Activated CD8-positive, alpha-beta T cell treated with anti-CD3 and anti-CD28 coated beads for 36 hours (primary cell): Measurements from ENCODE around the gene SLC40A1. TPM values are rescaled to one million over a fixed set of nuclear protein-coding genes. Genes with fewer than 3 reads are reported as not detected.

Source experiments
- ATAC-seq: fragments of 200-7000 bp; cut with Tn5 transposase; one replicate; pipeline ENCODE4 v1.10.0; 2021; ENCODE audit warnings: mild to moderate bottlenecking, moderate library complexity
- CTCF ChIA-PET: fragments of 350-600 bp; sonication (Branson Sonifier 250); formaldehyde crosslinking; loops from one replicate; lab custom pipeline; 2021; ENCODE audit warnings: antibody characterized with exemption; lab: Charles Lee
- POLR2A ChIA-PET: fragments of 350-600 bp; sonication (Branson Sonifier 250); formaldehyde crosslinking; loops from one replicate; lab custom pipeline; 2021; ENCODE audit warnings: antibody characterized with exemption; lab: Charles Lee
- DNase-seq: peaks from one replicate; pipeline ENCODE4 v3.0.0-alpha.2; 2020
- H3K27ac Mint-ChIP-seq: one replicate; pipeline ENCODE4 v1.8.0; 2021; ENCODE audit warnings: mild to moderate bottlenecking, mixed read lengths
- H3K27me3 Mint-ChIP-seq: one replicate; pipeline ENCODE4 v1.8.0; 2021; ENCODE audit warnings: mixed read lengths
- H3K36me3 Mint-ChIP-seq: one replicate; pipeline ENCODE4 v1.8.0; 2021; ENCODE audit warnings: low read depth, mixed read lengths
- H3K4me1 Mint-ChIP-seq: one replicate; pipeline ENCODE4 v1.8.0; 2021; ENCODE audit warnings: low read depth, mixed read lengths
- H3K4me3 Mint-ChIP-seq: one replicate; pipeline ENCODE4 v1.8.0; 2021; ENCODE audit warnings: mild to moderate bottlenecking, moderate library complexity, mixed read lengths
- H3K9me3 Mint-ChIP-seq: one replicate; pipeline ENCODE4 v1.8.0; 2021; ENCODE audit warnings: mixed read lengths
- CTCF ChIP-seq: fragments of 200-600 bp; IDR thresholded peaks from one replicate; pipeline ENCODE4 v1.8.0; 2022; ENCODE audit warnings: antibody characterized with exemption, mild to moderate bottlenecking
- intact Hi-C: fragments of 100-400 bp; cut with micrococcal nuclease; formaldehyde crosslinking; loops from one replicate; pipeline ENCODE4 v1.10.0; 2022
- total RNA-seq, 2 experiments: library from RNA; stranded (reverse); gene quantifications; one replicate each; pipeline ENCODE4 v1.2.3, GENCODE V29; 2021

SLC40A1 gene
- total RNA-seq, 2 experiments from 2014 or later: 1.2 to 1.5 TPM

DNA sequence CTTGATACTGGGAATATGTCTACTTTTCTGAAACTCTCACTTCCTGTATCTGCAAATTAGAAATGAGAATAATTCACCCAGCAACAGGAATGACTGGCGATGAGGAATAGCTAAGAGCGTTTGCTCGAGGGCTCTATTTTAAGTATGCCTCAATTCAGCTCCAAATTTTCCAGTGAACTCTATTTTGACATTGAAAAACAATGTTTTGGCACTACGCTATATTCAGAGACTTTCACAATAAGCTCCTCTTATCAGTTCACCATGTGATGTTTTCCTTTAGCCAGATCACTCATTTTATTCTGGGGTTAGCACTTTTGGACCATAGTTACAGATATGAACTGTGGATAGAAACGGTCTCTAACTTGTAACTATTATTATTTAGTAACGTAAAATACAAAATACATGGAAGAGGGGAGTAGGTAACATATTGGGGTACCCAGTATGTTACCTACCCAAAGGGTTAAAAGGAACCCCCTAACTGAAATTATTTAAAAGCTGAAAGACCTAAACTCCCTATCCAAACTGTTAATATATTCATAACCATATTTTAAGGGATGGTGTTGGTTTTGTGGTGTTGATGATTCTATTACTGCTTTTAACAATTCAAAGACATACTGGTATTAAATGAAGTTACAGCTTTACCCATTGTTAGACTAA lies 28.1 kb downstream of the SLC40A1 start:
- H3K4me1 Mint-ChIP-seq: no peaks in the 10 kb centered on the region
- H3K36me3 Mint-ChIP-seq: no peaks in the 10 kb centered on the region
- TF ChIP-seq CTCF: no peak
- CTCF ChIA-PET: no interaction called here
- H3K9me3 Mint-ChIP-seq: no peaks in the 10 kb centered on the region
- no peaks in the 10 kb centered on the region for H3K27me3 Mint-ChIP-seq
- H3K4me3 Mint-ChIP-seq: no peak overlapping the region
- POLR2A ChIA-PET: interaction anchor here (0.5 kb wide), 1 partner anchor 52 kb away, joined by 3 read pairs; no protein-coding TSS in a partner anchor
- H3K27ac Mint-ChIP-seq: no peak overlapping the region
- DNase-seq (no peak), ATAC-seq (no peak)
- intact Hi-C loops: no loop called here

DNA sequence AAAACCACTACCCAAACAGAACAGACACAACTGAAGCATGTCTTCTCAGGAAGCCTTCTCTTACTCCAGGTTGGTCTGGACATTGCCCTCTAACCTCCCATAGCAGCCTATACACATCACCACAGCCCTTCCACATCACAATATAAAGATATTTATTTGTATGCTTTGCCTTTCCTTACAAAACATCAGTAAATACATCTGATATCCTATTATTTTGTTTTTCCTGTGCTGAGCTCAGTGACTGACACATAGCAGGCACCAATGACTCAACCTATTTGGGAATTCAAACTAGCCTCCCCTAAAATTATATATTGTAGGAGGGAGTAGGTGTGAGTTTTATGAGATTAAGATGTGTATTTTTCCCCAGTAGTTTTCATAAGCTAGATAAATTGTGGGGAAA lies 28.8 kb downstream of the SLC40A1 start:
- DNase-seq (no peak), ATAC-seq (no peak)
- H3K27me3 Mint-ChIP-seq: no peaks in the 10 kb centered on the region
- POLR2A ChIA-PET: interaction anchor here (0.5 kb wide), 1 partner anchor 53 kb away, joined by 3 read pairs; no protein-coding TSS in a partner anchor
- intact Hi-C loops: no loop called here
- no peak overlapping the region for H3K4me3 Mint-ChIP-seq
- no peaks in the 10 kb centered on the region for H3K36me3 Mint-ChIP-seq
- no peaks in the 10 kb centered on the region for H3K9me3 Mint-ChIP-seq
- CTCF ChIA-PET: no interaction called here
- H3K4me1 Mint-ChIP-seq: no peaks in the 10 kb centered on the region
- no peak for TF ChIP-seq CTCF
- H3K27ac Mint-ChIP-seq: no peak overlapping the region

- H3K4me1 Mint-ChIP-seq: no peaks in the 10 kb centered on the region
These were observed 31.1 kb downstream of the SLC40A1 start for GRCh38 chr2:189549449-189549832.

DNA sequence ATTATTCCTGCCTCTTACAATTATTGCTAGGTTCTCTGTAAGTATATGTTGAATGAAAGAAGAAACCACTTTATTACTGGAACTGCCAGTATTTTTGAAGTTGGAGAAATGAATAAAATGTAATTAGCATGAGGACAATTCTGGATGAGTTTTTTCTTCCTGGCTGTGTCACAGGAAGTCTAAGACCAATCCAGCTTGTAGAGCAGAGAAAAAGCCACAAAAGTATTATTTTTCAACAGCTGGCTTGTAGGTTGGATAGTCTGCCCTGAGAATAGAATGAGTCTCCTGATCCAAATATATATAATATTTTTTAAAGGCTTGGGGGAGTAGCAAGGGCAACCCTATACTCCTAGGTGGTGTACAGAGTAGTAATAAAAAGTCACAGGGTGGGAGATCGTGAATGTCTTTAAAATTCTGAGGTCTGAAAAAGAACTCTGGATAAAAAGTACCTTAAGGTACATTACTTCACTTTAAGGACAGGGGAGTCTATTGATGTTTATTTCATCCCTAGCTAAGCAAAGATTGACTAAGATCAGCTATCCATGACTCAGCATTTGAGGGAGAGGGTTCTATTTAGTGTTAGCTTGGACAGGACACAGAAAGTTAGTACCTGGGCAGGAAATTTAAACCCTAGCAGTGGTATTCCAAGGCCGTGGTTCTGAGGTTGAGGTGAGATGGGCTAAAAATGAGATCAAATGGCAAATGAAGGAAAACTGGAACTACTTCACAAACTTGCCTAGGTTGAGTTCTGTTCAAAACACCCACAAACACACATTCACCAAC lies 31.7 kb downstream of the SLC40A1 start:
- intact Hi-C loops: no loop called here
- H3K27ac Mint-ChIP-seq: no peak overlapping the region
- DNase-seq: no peak

More at GRCh38 chr2:189549449-189549832, 31.1 kb downstream of the SLC40A1 start:
- no peak for TF ChIP-seq CTCF
- Mint-ChIP-seq H3K27ac (no peak overlapping the region), H3K27me3 (no peaks in the 10 kb centered on the region), H3K9me3 (no peaks in the 10 kb centered on the region), H3K36me3 (no peaks in the 10 kb centered on the region), H3K4me3 (no peak overlapping the region)
- POLR2A ChIA-PET: no interaction called here
- DNase-seq (no peak), ATAC-seq (no peak)
- CTCF ChIA-PET: no interaction called here
- intact Hi-C loops: no loop called here

More for the DNA sequence above, 31.7 kb downstream of the SLC40A1 start:
- Mint-ChIP-seq H3K4me3 (no peak overlapping the region), H3K27me3 (no peaks in the 10 kb centered on the region), H3K9me3 (no peaks in the 10 kb centered on the region), H3K36me3 (no peaks in the 10 kb centered on the region), H3K4me1 (no peaks in the 10 kb centered on the region)
- no peak for TF ChIP-seq CTCF
- no peak for ATAC-seq
- ChIA-PET CTCF (no interaction called here), POLR2A (no interaction called here)
